ENCODE results near the gene COL4A2.

The COL4A2 gene

GRCh38 chr13:110359840-110360301 is 52.8 kb downstream of the COL4A2 start:
- no peak for DNase-seq (ENCODE audit: low read depth)

DNA sequence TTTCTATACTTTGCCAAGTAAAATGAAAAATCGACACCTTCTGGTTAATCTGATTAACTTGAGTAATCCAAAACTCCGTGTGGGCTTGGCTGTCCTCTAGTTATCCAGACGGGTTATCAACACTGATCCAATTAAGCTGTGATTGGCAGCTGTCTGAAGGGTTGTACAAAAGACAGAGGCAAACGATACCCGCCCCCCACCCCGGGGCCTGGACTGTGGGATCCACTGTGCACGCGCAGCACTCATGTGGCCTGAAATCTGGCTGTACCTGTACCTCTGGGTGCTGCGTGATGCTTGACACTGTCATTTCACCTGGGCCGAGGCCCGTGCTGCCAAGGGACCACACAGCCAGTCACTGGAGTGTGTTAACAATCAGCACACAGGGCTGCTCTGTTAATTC is 53.5 kb downstream of the COL4A2 start:
- DNase-seq (ENCODE audit: low read depth) = no peak

GRCh38 chr13:110361365-110361911 is 54.4 kb downstream of the COL4A2 start:
- DNase-seq (ENCODE audit: low read depth) = no peak

GRCh38 chr13:110363010-110363409 is 55.9 kb downstream of the COL4A2 start:
- DNase-seq (ENCODE audit: low read depth) = no peak

- DNase-seq (ENCODE audit: low read depth) = no peak
These were observed 57.0 kb downstream of the COL4A2 start for GRCh38 chr13:110364081-110364480.

DNA sequence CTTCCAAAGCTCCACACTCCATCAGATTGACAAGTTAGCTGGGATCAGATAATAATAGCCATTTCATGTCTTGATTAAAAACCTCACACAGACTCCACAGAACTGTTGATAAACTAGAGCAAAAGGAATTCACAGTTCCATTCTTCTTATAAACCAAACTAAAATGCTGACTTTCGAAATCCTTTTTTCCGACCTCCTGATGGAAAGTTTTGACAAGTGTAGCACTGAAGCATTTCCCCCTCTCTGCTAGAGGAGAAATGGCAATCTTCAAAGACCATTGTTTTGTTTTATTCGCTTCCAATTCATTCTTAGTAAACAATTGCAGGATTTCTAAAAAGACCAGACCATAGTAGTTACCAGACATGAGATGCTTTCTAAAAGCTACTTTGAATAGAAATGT is 58.8 kb downstream of the COL4A2 start:
- DNase-seq (ENCODE audit: low read depth) = no peak

DNA sequence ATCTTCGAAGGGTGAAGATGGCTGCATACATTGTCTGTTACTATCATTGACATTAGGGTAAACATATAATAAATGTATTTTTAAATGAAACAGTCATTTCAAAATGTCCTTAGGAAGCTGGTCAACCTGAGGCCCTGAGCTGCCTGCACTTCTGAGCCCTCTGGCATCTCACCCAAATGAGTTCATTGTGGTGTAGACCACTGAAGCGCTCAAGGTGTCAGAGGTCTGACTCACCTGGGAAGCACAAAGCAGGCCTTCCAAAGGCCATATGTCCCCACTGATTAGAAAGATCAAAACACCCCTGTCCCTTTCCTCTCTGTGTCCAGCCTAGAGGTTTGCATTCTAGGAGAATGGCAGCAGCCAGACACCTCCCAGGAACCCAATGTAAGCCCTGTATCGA is 59.6 kb downstream of the COL4A2 start:
- no peak for DNase-seq (ENCODE audit: low read depth)

- DNase-seq (ENCODE audit: low read depth) = no peak
These were observed 60.5 kb downstream of the COL4A2 start for GRCh38 chr13:110367620-110368019.

DNA sequence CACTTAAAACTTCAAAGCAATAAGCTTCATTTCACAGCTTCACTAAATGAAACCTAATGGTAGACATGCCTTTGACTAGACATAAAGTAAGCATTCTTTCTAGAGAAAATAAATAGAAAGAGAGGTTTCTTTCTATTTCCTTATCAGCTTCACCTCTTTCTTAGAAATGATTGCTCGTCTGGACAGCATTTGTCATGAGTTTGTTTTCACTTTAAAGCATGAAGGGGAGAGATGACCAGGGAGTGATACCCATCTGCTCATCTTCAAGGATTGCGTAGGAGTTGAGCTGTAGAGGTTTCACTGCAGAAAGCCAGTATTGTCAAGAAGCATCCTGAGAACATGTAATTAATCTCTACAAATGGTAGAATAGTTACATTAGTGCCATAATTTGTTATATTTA is 61.3 kb downstream of the COL4A2 start:
- DNase-seq (ENCODE audit: low read depth) = no peak

- DNase-seq (ENCODE audit: low read depth) = no peak
These were observed 62.3 kb downstream of the COL4A2 start for GRCh38 chr13:110369400-110369799.

- no peak for DNase-seq (ENCODE audit: low read depth)
These were observed 64.7 kb downstream of the COL4A2 start for GRCh38 chr13:110371550-110372465.

- no peak for DNase-seq (ENCODE audit: low read depth)
These were observed 65.6 kb downstream of the COL4A2 start for GRCh38 chr13:110372676-110373075.

DNA sequence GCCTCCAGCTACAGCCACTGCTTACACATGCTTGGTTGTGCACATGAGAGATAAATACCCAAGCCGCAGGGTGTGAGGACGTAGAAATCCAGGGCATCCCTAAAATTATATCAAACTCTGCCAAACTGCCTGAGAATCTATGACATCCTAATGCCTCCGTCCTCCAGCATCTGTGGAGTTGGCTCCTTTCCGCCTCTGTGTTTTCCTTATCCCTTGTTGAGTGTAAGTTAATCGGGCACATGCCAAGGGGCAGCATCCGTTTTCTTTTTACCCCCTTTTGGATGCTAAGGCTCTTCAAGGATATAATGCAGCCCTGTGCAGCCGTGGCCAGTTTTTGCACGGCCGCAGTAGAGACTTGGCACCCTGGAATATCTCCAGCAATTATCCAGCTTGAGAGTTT is 66.5 kb downstream of the COL4A2 start:
- no peak for DNase-seq (ENCODE audit: low read depth)

- DNase-seq (ENCODE audit: low read depth) = no peak
These were observed 67.6 kb downstream of the COL4A2 start for GRCh38 chr13:110374431-110375370.

DNA sequence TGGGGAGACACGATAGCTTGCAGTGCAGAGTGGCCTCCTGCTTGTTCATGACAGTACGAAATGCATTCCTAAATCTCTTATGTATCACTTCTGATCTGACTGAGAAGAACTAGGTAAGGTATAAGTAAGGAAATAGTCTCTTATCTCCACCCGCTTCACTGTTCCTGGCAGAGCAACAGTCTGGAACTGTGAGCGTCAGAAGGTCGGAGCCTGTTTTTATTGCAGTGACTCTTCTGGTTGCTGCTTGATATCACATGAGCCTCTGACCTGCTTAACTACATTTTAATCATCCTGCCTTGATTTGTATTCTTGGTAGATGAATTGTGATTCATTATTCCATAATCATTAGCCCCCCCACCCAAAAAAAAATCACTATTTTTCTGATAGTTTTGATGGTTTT is 69.0 kb downstream of the COL4A2 start:
- DNase-seq (ENCODE audit: low read depth) = no peak

GRCh38 chr13:110377178-110377825 is 70.2 kb downstream of the COL4A2 start:
- DNase-seq (ENCODE audit: low read depth) = no peak

- no peak for DNase-seq (ENCODE audit: low read depth)
These were observed 70.7 kb downstream of the COL4A2 start for GRCh38 chr13:110377826-110378201.

- DNase-seq (ENCODE audit: low read depth) = no peak
These were observed 72.3 kb downstream of the COL4A2 start for GRCh38 chr13:110379358-110379757.

DNA sequence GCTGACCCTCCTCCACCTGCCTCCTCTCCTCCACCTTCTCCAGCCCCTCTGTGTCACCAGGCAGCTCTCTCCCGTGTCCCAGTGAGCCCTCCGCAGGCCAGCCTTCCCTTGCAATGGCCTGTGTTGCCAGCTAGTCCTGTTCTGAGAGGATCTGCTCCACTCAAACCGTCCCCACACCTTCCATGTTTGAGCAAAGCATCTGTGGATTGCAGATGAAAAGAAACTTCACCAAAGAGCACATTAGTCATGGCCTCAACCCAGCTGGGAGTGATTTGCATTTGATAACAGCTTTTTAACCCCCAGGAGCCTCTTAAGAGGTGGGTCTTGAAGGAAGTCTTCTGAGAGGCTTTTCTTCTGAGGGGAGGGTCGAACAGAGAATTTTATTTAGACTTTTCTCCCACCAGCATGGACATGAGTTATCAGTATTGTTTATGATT is 72.8 kb downstream of the COL4A2 start:
- no peak for DNase-seq (ENCODE audit: low read depth)

DNA sequence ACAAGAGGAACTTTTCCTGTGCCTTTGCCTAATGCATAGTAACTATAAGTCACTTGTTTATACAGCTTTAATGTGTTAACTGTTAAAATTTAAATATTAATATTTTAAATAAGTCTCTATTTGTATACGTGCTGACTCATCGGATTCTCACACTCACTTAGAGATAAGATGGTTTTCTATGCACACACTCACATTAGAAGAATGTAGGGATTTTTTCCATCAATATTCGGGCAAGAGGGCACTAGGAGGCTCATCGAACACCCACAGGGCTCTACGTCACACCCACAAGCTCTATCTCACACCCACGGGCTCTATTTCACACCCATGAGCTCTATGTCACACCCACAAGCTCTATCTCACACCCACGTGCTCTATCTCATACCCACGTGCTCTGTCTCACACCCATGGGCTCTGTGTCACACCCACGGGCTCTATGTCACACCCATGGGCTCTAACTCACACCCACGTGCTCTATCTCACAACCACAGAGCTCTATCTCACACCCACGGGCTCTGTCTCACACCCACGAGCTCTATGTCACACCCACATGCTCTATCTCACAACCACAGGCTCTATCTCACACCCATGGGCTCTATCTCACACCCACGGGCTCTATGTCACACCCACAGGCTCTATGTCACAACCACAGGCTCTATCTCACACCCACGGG is 73.4 kb downstream of the COL4A2 start:
- no peak for DNase-seq (ENCODE audit: low read depth)

- no peak for DNase-seq (ENCODE audit: low read depth)
These were observed 73.9 kb downstream of the COL4A2 start for GRCh38 chr13:110381029-110381360.

DNA sequence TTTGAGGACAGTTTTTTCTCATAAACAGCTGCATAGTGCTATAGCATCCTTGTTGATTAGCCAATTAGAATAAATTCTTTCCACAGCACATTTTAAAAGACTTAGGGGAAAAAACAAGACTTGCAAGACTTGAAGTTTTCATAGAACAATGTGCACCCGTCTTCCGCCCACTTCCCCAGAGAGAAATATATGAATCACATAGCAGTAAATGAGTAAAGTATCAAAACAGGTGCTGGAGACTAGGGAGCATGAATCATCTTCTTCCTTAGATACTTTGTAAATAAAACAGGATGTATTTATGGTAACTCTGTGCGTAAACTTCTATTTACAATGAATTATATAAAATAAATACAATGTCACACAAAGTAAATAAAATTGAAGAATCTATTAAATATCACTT is 75.1 kb downstream of the COL4A2 start:
- DNase-seq (ENCODE audit: low read depth) = no peak

All from HS-27A (cell line).